ENCODE measurements around the gene F13A1.

F13A1 gene

GRCh38 chr6:6357530-6357929 lies 37.1 kb upstream of the F13A1 start:
- DNase-seq (ENCODE audit: low read depth), result no peak
- TF ChIP-seq, protein P1, sequence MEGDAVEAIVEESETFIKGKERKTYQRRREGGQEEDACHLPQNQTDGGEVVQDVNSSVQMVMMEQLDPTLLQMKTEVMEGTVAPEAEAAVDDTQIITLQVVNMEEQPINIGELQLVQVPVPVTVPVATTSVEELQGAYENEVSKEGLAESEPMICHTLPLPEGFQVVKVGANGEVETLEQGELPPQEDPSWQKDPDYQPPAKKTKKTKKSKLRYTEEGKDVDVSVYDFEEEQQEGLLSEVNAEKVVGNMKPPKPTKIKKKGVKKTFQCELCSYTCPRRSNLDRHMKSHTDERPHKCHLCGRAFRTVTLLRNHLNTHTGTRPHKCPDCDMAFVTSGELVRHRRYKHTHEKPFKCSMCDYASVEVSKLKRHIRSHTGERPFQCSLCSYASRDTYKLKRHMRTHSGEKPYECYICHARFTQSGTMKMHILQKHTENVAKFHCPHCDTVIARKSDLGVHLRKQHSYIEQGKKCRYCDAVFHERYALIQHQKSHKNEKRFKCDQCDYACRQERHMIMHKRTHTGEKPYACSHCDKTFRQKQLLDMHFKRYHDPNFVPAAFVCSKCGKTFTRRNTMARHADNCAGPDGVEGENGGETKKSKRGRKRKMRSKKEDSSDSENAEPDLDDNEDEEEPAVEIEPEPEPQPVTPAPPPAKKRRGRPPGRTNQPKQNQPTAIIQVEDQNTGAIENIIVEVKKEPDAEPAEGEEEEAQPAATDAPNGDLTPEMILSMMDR (conservative IDR thresholded peaks at IDR 0.05; ENCODE audit: low read length), result no peak
- no peak overlapping the region for H3K4me3 ChIP-seq (ENCODE audit: low read length)

DNA sequence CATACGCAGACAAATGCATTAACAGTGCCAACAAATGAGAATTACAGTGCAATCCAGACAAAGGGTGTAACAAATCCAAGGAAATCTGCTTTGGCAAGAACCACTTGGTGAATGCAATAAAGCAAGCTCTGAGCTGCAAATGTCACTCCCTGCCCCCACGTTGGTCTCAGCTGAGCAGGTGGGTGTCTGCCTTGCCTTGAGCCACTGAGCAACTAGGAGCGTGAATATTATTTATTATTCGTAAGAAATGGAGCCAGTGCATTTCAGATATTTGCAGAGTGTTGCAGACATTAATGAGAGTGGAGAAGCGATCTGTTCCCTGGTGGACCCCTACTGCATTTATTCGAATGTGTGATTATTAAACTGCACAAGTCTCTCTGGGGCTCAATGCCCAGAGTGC lies 36.6 kb upstream of the F13A1 start:
- no peak for DNase-seq (ENCODE audit: low read depth)
- TF ChIP-seq, protein P1 (conservative IDR thresholded peaks at IDR 0.05; ENCODE audit: low read length), result no peak
- no peak overlapping the region for H3K4me3 ChIP-seq (ENCODE audit: low read length)

GRCh38 chr6:6352772-6353171 lies 32.3 kb upstream of the F13A1 start:
- TF ChIP-seq, protein P1 (conservative IDR thresholded peaks at IDR 0.05; ENCODE audit: low read length), result no peak
- DNase-seq (ENCODE audit: low read depth), result no peak
- H3K4me3 ChIP-seq (ENCODE audit: low read length), result no peak overlapping the region

DNA sequence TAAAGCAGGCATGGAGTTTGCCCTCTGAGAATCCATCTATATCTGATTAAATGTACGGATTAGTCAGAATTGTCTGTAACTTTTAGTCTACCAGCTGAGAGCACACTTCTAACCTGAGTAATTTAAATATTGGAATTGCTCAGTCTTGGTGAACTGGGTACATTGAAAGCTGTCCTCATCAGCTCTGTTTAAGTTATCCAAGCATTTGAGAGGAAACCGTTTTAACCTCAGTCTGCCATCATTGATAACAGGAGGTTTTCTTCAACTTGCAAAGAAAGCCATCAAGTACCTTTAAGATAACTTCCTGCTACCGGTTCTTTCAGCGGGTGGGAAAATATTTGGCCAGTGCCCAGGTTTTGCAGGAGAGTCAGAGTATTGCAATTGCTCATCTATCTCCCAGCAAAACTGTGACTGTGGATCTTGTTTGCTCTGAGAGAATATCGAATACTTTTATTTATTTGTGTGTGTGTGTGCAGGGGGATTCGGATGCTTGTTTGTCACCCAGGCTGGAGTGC lies 31.1 kb upstream of the F13A1 start:
- DNase-seq (ENCODE audit: low read depth), result no peak
- TF ChIP-seq, protein P1 (conservative IDR thresholded peaks at IDR 0.05; ENCODE audit: low read length), result no peak
- H3K4me3 ChIP-seq (ENCODE audit: low read length), result no peak overlapping the region

DNA sequence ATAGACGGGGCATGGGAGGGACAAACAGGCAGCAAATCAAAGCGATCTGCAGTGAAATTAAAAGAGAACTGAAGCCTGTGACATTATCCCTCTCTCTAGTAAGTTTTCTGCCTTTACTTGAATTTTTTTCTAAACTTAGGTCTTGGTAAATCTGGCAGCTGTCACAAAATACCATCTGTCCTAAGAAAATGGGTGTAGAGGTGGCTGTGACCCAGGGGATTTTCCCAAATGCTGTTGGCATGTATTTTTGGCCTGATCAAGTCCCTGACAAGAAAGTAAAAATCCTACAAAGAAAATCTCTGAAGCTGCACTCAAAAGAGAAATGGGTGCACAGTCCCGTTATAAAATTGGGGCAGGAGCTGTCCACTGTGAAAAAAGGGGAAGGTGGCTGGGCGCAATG lies 30.2 kb upstream of the F13A1 start:
- TF ChIP-seq, protein P1 (conservative IDR thresholded peaks at IDR 0.05; ENCODE audit: low read length), result no peak
- no peak overlapping the region for H3K4me3 ChIP-seq (ENCODE audit: low read length)
- no peak for DNase-seq (ENCODE audit: low read depth)

DNA sequence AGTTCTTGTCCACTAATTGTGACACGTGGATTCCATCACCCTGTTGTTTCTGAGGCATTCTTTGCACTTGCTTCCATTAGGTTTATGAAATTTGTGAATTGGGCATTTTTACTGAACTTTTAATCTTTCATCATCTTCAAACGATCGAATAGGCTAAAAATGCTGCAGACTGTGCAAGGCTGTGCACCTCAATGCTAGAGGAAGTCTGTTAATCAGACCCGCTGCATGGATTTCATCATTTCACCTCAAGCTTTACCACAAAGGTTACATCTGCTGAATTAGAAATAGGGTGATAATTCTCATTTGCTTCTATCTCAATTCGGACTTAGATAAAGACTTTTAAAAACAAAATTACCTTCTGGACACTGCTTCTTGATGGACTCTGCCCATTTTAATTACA lies 27.8 kb upstream of the F13A1 start:
- no peak overlapping the region for H3K4me3 ChIP-seq (ENCODE audit: low read length)
- TF ChIP-seq, protein P1 (conservative IDR thresholded peaks at IDR 0.05; ENCODE audit: low read length), result no peak
- no peak for DNase-seq (ENCODE audit: low read depth)

DNA sequence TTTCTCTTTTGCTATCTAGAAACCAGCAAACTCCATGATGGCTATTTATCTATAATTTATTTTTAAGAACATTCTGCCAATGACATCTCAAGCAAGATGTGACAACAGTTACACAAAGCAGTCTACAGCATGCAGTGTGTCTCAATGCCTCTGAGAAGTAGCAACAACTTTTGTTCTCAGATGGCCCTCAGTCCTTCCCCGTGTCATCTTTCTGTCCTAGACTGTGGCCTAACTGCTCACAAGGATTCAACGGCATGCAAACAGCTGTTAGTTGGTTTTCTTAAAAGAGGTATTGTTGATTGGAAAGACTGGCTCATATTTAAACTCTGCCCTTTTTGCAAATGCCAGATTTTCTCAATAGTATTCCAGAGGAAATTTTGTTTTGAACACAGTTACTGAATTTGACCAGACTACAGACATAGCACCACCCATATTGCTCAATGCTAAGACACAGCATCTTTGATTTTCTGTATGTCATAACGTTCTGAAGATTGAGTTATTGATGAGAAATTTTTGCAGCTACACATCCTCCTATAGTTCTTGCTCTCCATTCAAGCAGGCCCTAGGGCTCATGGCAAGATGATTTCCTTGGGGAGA lies 26.1 kb upstream of the F13A1 start:
- TF ChIP-seq, protein P1 (conservative IDR thresholded peaks at IDR 0.05; ENCODE audit: low read length), result no peak
- H3K4me3 ChIP-seq (ENCODE audit: low read length), result no peak overlapping the region
- no peak for DNase-seq (ENCODE audit: low read depth)
